B cell (primary cell): ENCODE measurements around the gene CTNNBL1. TPM values are rescaled to one million over a fixed set of nuclear protein-coding genes. Genes with fewer than 3 reads are reported as not detected.

Source experiments
- ATAC-seq: fragments of 200-7000 bp; cut with Tn5 transposase; one replicate; pipeline ENCODE4 v1.10.0; 2021; ENCODE audit warnings: low read depth, mild to moderate bottlenecking, moderate number of reproducible peaks, moderate library complexity
- CTCF ChIA-PET: fragments of 350-600 bp; sonication (Branson Sonifier 250); formaldehyde crosslinking; loops from one replicate; lab custom pipeline; 2021; ENCODE audit warnings: antibody characterized with exemption, inconsistent platforms; lab: Charles Lee
- POLR2A ChIA-PET: fragments of 350-600 bp; sonication (Branson Sonifier 250); formaldehyde crosslinking; loops from one replicate; lab custom pipeline; 2021; ENCODE audit warnings: antibody characterized with exemption; lab: Charles Lee
- DNase-seq: peaks from one replicate; pipeline ENCODE4 v3.0.0; 2013
- H2AFZ ChIP-seq: 2 replicates; pipeline ENCODE4 v1.6.1; 2012; ENCODE audit warnings: mild to moderate bottlenecking, low read depth, low read length; ENCODE audit not compliant: insufficient read depth, poor library complexity, severe bottlenecking
- H3K27ac ChIP-seq, 2 donors: 1 replicate in 1 of 2; 2 replicates in 1 of 2; pipeline ENCODE4 v1.5.1; 2012 to 2013; ENCODE audit warnings: low read length in 2 of 2, mild to moderate bottlenecking in 2 of 2, moderate library complexity in 1 of 2
- H3K27me3 ChIP-seq, 4 experiments: fragments of 200-600 bp in 1 of 4; sonication (generic) in 1 of 4; replicated peaks in 1 of 4; 1 replicate in 2 of 4; 2 replicates in 2 of 4; pipeline versions ENCODE4 v1.6.1 to v1.7.0; 2013 to 2016; ENCODE audit warnings: low read length in 3 of 4, mild to moderate bottlenecking in 2 of 4, mixed read lengths in 1 of 4, moderate library complexity in 1 of 4; ENCODE audit not compliant: insufficient read depth in 4 of 4, control insufficient read depth in 3 of 4; ENCODE audit errors: control extremely low read depth in 1 of 4
- H3K36me3 ChIP-seq, 2 experiments: replicated peaks in 1 of 2; 1 replicate in 1 of 2; 2 replicates in 1 of 2; pipeline versions ENCODE4 v1.6.1 to v1.7.1; 2013; ENCODE audit warnings: low read length in 1 of 2; ENCODE audit not compliant: insufficient read depth in 2 of 2, control insufficient read depth in 1 of 2; ENCODE audit errors: control extremely low read depth in 1 of 2, extremely low read depth in 1 of 2
- H3K4me1 ChIP-seq, 2 donors: fragments of 200-600 bp in 1 of 2; sonication (generic) in 1 of 2; 1 replicate in 1 of 2; 2 replicates in 1 of 2; pipeline versions ENCODE4 v1.5.1 to v1.6.1; 2013 to 2017; ENCODE audit warnings: low read length in 2 of 2; ENCODE audit not compliant: control insufficient read depth in 2 of 2, insufficient read depth in 2 of 2
- H3K4me2 ChIP-seq: replicated peaks from 2 replicates; pipeline ENCODE3; 2012; ENCODE audit warnings: mild to moderate bottlenecking, low read depth, low read length; ENCODE audit not compliant: poor library complexity, severe bottlenecking
- H3K4me3 ChIP-seq, 5 experiments: fragments of 200-600 bp in 1 of 5; sonication (generic) in 1 of 5; 1 replicate in 3 of 5; 2 replicates in 2 of 5; pipeline versions ENCODE4 v1.5.1 to v1.7.0; 2011 to 2016; ENCODE audit warnings: low read length in 4 of 5, mild to moderate bottlenecking in 4 of 5, low read depth in 2 of 5, control low read depth in 1 of 5, moderate library complexity in 1 of 5; ENCODE audit not compliant: insufficient read depth in 1 of 5; ENCODE audit errors: control extremely low read depth in 1 of 5, extremely low read depth in 1 of 5
- H3K79me2 ChIP-seq: fragments of 200-600 bp; sonication (generic); one replicate; pipeline ENCODE4 v1.6.0; 2016; ENCODE audit warnings: low read length; ENCODE audit not compliant: control insufficient read depth, insufficient read depth
- H3K9ac ChIP-seq: fragments of 200-600 bp; sonication (generic); 2 replicates; pipeline ENCODE4 v1.6.1; 2017; ENCODE audit warnings: mild to moderate bottlenecking, low read length, moderate library complexity
- H3K9me3 ChIP-seq, 3 donors: one replicate each; pipeline versions ENCODE4 v1.6.1 to v1.7.1; 2013; ENCODE audit warnings: low read length in 2 of 3; ENCODE audit not compliant: control insufficient read depth in 2 of 3, insufficient read depth in 1 of 3; ENCODE audit errors: control extremely low read depth in 1 of 3
- H4K20me1 ChIP-seq: 2 replicates; pipeline ENCODE4 v1.6.0; 2012; ENCODE audit warnings: mild to moderate bottlenecking, low read length; ENCODE audit not compliant: insufficient read depth, control insufficient read depth, poor library complexity, severe bottlenecking
- H3K27ac Mint-ChIP-seq: one replicate; pipeline ENCODE4 v1.8.0; 2021; ENCODE audit warnings: mixed read lengths
- H3K27me3 Mint-ChIP-seq: one replicate; pipeline ENCODE4 v1.8.0; 2021; ENCODE audit warnings: mixed read lengths
- H3K4me1 Mint-ChIP-seq: one replicate; pipeline ENCODE4 v1.8.0; 2021; ENCODE audit warnings: mixed read lengths
- H3K4me3 Mint-ChIP-seq: one replicate; pipeline ENCODE4 v1.8.0; 2021; ENCODE audit warnings: mixed read lengths
- H3K9me3 Mint-ChIP-seq: one replicate; pipeline ENCODE4 v1.8.0; 2022; ENCODE audit warnings: mixed read lengths; ENCODE audit not compliant: insufficient read depth
- EZH2 ChIP-seq: IDR thresholded peaks from 2 replicates; pipeline ENCODE4 v1.6.1; 2012; ENCODE audit warnings: borderline replicate concordance, low read depth, mild to moderate bottlenecking, moderate library complexity, low read length; ENCODE audit not compliant: insufficient read depth, poor library complexity, severe bottlenecking
- WGBS: methylation state at CpG from one replicate; pipeline ENCODE4 v1.1.5; 2013; ENCODE audit warnings: missing lambda C conversion rate; ENCODE audit not compliant: insufficient coverage; 5-methylcytosine and 5-hydroxymethylcytosine counted together
- intact Hi-C: fragments of 100-400 bp; cut with micrococcal nuclease; formaldehyde crosslinking; loops from one replicate; pipeline ENCODE4 v1.10.0; 2022
- polyA plus RNA-seq: library from polyadenylated mRNA; depleted of rRNA; stranded (reverse); fragments of >200 nt; gene quantifications from 2 replicates; pipeline ENCODE4 v1.2.3, GENCODE V29; 2012
- total RNA-seq, 2 donors: library from RNA; stranded (reverse); fragments of 120-200 nt in 1 of 2; gene quantifications; 1 replicate in 1 of 2; 2 replicates in 1 of 2; pipeline versions ENCODE4 v1.2.3 to v1.2.4, GENCODE V29; 2013 to 2022
- TF ChIP-seq, protein P1 (sequence below): fragments of 200-600 bp; IDR thresholded peaks from one replicate; pipeline ENCODE4 v1.8.0; 2022; ENCODE audit warnings: antibody characterized with exemption, mild to moderate bottlenecking

Gene CTNNBL1
- total and polyA plus RNA-seq, 2 donors (not counting 1 experiment from before 2014, with no cell fraction given): 25.3 to 64.7 TPM

DNA sequence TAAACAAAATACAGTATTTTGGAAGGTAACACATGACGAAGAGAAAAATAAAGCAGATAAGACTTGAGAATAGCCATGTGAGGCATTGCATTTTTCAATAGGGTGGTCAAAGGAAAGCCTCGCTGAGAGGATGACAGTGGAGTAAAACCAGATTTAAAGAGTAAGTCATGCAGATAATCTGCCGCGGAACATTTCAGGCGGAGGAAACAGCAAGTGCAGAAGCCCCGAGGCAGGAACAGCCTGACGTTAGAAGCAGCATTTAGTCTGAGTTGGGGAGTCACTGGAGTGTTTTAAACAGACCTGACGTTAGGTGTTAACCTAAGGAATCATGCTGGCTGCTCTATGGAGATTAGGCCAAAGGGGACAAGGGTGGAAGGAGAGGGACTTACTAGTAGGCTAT, 144.1 kb downstream of the CTNNBL1 start:
- no peak overlapping the region for H3K4me3 ChIP-seq
- Mint-ChIP-seq H3K4me3 (no peak overlapping the region), H3K9me3 (no peaks in the 10 kb centered on the region), H3K4me1 (peaks cover 9% of the 10 kb centered on the region), H3K27me3 (no peaks in the 10 kb centered on the region), H3K27ac (no peak overlapping the region)
- intact Hi-C loops: no loop called here
- no peaks in the 10 kb centered on the region for H4K20me1 ChIP-seq
- ChIA-PET CTCF (interaction anchor here (1.0 kb wide), 1 partner anchor 383 kb away, joined by 3 read pairs; no protein-coding TSS in a partner anchor), POLR2A (no interaction called here)
- no peak overlapping the region for H3K27ac ChIP-seq
- no peaks in the 10 kb centered on the region for H3K4me1 ChIP-seq
- H3K4me2 ChIP-seq: no peak overlapping the region
- no peaks in the 10 kb centered on the region for H3K27me3 ChIP-seq
- no peak overlapping the region for H2AFZ ChIP-seq
- peaks cover 2 to 33% of the 10 kb centered on the region in 2 experiments for H3K36me3 ChIP-seq
- ATAC-seq: no peak
- TF ChIP-seq EZH2: no peak
- TF ChIP-seq, protein P1, sequence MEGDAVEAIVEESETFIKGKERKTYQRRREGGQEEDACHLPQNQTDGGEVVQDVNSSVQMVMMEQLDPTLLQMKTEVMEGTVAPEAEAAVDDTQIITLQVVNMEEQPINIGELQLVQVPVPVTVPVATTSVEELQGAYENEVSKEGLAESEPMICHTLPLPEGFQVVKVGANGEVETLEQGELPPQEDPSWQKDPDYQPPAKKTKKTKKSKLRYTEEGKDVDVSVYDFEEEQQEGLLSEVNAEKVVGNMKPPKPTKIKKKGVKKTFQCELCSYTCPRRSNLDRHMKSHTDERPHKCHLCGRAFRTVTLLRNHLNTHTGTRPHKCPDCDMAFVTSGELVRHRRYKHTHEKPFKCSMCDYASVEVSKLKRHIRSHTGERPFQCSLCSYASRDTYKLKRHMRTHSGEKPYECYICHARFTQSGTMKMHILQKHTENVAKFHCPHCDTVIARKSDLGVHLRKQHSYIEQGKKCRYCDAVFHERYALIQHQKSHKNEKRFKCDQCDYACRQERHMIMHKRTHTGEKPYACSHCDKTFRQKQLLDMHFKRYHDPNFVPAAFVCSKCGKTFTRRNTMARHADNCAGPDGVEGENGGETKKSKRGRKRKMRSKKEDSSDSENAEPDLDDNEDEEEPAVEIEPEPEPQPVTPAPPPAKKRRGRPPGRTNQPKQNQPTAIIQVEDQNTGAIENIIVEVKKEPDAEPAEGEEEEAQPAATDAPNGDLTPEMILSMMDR: no peak
- H3K9ac ChIP-seq: no peak overlapping the region
- no peaks in the 10 kb centered on the region for H3K79me2 ChIP-seq
- WGBS: 67% methylated on average over 8 of the region's 8 CpGs
- no peaks in the 10 kb centered on the region for H3K9me3 ChIP-seq
- DNase-seq: no peak

DNA sequence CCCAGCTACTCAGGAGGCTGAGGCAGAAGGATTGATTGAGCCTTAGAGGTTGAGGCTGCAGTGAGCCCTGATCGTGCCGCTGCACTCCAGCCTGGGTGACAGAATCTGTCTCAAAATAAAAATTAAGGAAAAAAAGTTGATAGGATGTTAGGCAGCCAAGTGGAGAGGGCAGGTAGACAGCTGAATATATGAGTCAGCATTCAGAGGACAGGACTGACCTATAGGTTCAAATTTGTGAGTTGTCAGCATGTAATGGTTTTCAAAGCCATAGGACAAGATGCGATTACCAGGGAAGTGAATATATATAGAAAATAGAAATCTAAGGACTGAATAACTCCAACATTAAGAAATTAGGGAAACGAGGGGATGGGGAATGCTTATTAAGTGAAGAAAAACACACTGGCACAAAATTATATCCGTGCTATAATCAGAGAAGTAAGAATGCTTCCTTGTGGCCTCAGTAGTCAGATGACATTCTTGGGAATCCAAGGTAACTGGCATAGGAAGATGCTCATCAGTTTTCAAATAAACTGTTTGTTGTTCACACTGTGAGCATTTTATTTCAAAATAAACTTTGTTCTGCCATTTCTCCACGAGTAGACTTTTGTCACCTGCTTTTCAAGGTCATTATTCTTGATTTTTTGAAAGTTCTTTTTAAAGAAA, 145.1 kb downstream of the CTNNBL1 start:
- Mint-ChIP-seq H3K27me3 (no peaks in the 10 kb centered on the region), H3K4me3 (no peak overlapping the region), H3K4me1 (peaks cover 9% of the 10 kb centered on the region), H3K27ac (no peak overlapping the region), H3K9me3 (no peaks in the 10 kb centered on the region)
- no peak for TF ChIP-seq EZH2
- TF ChIP-seq, protein P1: no peak
- Histone ChIP-seq H3K9ac (no peak overlapping the region), H3K4me3 (no peak overlapping the region), H3K79me2 (no peaks in the 10 kb centered on the region), H3K27ac (no peak overlapping the region), H3K4me2 (no peak overlapping the region), H3K36me3 (peaks cover 2 to 43% of the 10 kb centered on the region in 2 experiments), H3K9me3 (no peaks in the 10 kb centered on the region), H4K20me1 (no peaks in the 10 kb centered on the region), H3K27me3 (no peaks in the 10 kb centered on the region), H2AFZ (no peak overlapping the region), H3K4me1 (no peaks in the 10 kb centered on the region)
- DNase-seq (no peak), ATAC-seq (no peak)
- intact Hi-C loops: no loop called here
- CTCF ChIA-PET: no interaction called here
- 88% methylated on average over 2 of the region's 6 CpGs for WGBS
- POLR2A ChIA-PET: no interaction called here
